Mammary microvascular endothelial cell (primary cell): ENCODE data around the gene TRAPPC12. TPM values are rescaled to one million over a fixed set of nuclear protein-coding genes. Genes with fewer than 3 reads are reported as not detected.

Source experiments
- total RNA-seq: library from RNA; depleted of rRNA; stranded (reverse); fragments of >200 nt; gene quantifications from 2 replicates; pipeline ENCODE4 v1.2.3, GENCODE V29; 2015

The TRAPPC12 gene
- 34.3 and 34.5 TPM in 2 replicates for total RNA-seq

DNA sequence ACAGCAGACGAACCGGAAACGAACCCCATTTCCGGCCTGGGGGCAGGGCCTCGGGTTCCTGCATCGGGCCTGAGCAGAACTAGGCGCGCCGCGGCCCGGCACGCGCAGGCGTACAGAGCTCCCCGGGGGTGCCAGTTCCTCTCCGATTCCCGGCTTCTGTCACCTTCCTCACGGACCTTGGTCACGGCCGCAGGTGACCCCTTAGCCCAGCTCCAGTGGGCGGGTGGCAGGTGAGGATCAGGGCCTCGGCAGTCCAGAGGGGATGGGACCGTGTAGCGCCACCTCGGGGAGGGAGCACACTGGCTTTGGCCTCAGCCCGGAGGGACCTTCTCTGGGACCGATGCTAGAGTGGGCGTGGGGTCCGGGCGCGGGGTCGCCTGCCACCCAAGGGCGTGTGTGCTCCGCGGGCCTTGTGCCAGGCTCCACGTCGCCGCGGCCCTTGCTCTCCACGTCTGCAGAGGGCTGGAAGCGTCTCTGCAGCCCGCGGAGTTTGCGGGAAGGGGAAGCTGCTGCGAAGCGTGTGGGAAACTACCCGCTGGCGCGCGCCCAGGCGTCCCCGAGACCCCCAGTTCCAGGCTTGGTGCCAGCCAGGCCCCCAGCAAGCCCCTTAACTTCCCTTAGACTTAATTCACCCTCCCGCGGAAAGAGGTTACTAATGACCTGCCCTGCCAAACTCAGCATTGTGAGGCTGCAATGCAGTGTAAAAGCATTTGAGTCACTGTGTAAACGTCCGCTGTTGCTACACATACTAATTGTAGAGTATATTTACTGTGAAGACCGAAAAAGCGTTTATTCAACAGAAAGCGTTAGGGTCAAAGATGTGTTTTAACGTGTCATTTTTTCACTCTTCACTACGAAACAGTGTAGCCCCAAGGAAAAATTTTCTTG is at the start of gene TRAPPC12:
TRAPPC12 (plus strand) TSS at position 48 of the 888 bp plus-strand sequence. CDS start 7,930 bp downstream, outside the sequence.

GRCh38 chr2:3377612-3378432 is 1.7 kb upstream of the TRAPPC12 start, which contains the start of gene EIPR1:
Gene EIPR1 (minus strand): TSS chr2:3377818. CDS start chr2:3377689, 129 bp downstream.

GRCh38 chr2:3519255-3520205 is 140.0 kb downstream of the TRAPPC12 start, which contains the start of gene ADI1:
Gene ADI1 (minus strand): TSS chr2:3519531. CDS start chr2:3519487, 44 bp downstream.

Other genes starting within 250 kb of the TRAPPC12 start
- 58.8 and 62.1 TPM in 2 replicates for gene EIPR1, start 1.9 kb upstream of the TRAPPC12 start, total RNA-seq
- 57.0 and 59.0 TPM in 2 replicates for gene ADI1, start 139.8 kb downstream of the TRAPPC12 start, total RNA-seq
- gene RNASEH1, start 178.6 kb downstream of the TRAPPC12 start, total RNA-seq = 30.7 and 33.5 TPM in 2 replicates
- gene RPS7, start 195.6 kb downstream of the TRAPPC12 start, total RNA-seq = 4,308 and 4,519 TPM in 2 replicates
- gene COLEC11, start 215.4 kb downstream of the TRAPPC12 start, total RNA-seq = 0.25 TPM in 1 of 2 replicates, not detected in the other